ENCODE measurements around the gene ZRSR2. TPM values are rescaled to one million over a fixed set of nuclear protein-coding genes. Genes with fewer than 3 reads are reported as not detected.
"Not testable (repeated sequence)": the region's sequence is repeated elsewhere in the genome, so short reads cannot be mapped to it uniquely, and the experiment has no call there.

ZRSR2 gene
- total RNA-seq, 1 donor from 2014 or later: 4.2 TPM

GRCh38 chrX:15749642-15750610 is 40.4 kb upstream of the ZRSR2 start:
- no peaks in the 10 kb centered on the region for H3K36me3 ChIP-seq (ENCODE audit: control insufficient read depth, insufficient read depth, low read length)
- FAIRE-seq (no peak), DNase-seq (ENCODE audit: low read depth) (no peak)
- TF ChIP-seq CTCF (IDR thresholded peaks at IDR 0.05; ENCODE audit: insufficient read depth, low read length, severe bottlenecking): no peak
- H3K27me3 ChIP-seq (ENCODE audit: control insufficient read depth, insufficient read depth, low read length): no peaks in the 10 kb centered on the region
- H3K4me3 ChIP-seq (ENCODE audit: low read depth, low read length): no peak overlapping the region

- DNase-seq (ENCODE audit: low read depth) (no peak), FAIRE-seq (no peak)
- H3K27me3 ChIP-seq (ENCODE audit: control insufficient read depth, insufficient read depth, low read length): no peaks in the 10 kb centered on the region
- H3K36me3 ChIP-seq (ENCODE audit: control insufficient read depth, insufficient read depth, low read length): no peaks in the 10 kb centered on the region
- no peak for TF ChIP-seq CTCF (IDR thresholded peaks at IDR 0.05; ENCODE audit: insufficient read depth, low read length, severe bottlenecking)
- no peak overlapping the region for H3K4me3 ChIP-seq (ENCODE audit: low read depth, low read length)
These were observed 39.6 kb upstream of the ZRSR2 start for GRCh38 chrX:15750611-15751154.

- Histone ChIP-seq H3K4me3 (ENCODE audit: low read depth, low read length) (no peak overlapping the region), H3K36me3 (ENCODE audit: control insufficient read depth, insufficient read depth, low read length) (no peaks in the 10 kb centered on the region), H3K27me3 (ENCODE audit: control insufficient read depth, insufficient read depth, low read length) (no peaks in the 10 kb centered on the region)
- no peak for TF ChIP-seq CTCF (IDR thresholded peaks at IDR 0.05; ENCODE audit: insufficient read depth, low read length, severe bottlenecking)
- DNase-seq (ENCODE audit: low read depth) (no peak), FAIRE-seq (no peak)
These were observed 39.0 kb upstream of the ZRSR2 start for GRCh38 chrX:15751155-15751819.

- DNase-seq (ENCODE audit: low read depth) (no peak), FAIRE-seq (peak; percentile 23)
- Histone ChIP-seq H3K27me3 (ENCODE audit: control insufficient read depth, insufficient read depth, low read length) (no peaks in the 10 kb centered on the region), H3K36me3 (ENCODE audit: control insufficient read depth, insufficient read depth, low read length) (no peaks in the 10 kb centered on the region), H3K4me3 (ENCODE audit: low read depth, low read length) (no peak overlapping the region)
- no peak for TF ChIP-seq CTCF (IDR thresholded peaks at IDR 0.05; ENCODE audit: insufficient read depth, low read length, severe bottlenecking)
These were observed 35.2 kb upstream of the ZRSR2 start for GRCh38 chrX:15755091-15755490.

- FAIRE-seq (no peak), DNase-seq (ENCODE audit: low read depth) (no peak)
- H3K4me3 ChIP-seq (ENCODE audit: low read depth, low read length): no peak overlapping the region
- H3K27me3 ChIP-seq (ENCODE audit: control insufficient read depth, insufficient read depth, low read length): no peaks in the 10 kb centered on the region
- H3K36me3 ChIP-seq (ENCODE audit: control insufficient read depth, insufficient read depth, low read length): no peaks in the 10 kb centered on the region
- TF ChIP-seq CTCF (IDR thresholded peaks at IDR 0.05; ENCODE audit: insufficient read depth, low read length, severe bottlenecking): no peak
These were observed 32.1 kb upstream of the ZRSR2 start for GRCh38 chrX:15758140-15758539.

- not testable (repeated sequence) for FAIRE-seq
These were observed 30.4 kb upstream of the ZRSR2 start for GRCh38 chrX:15759886-15760285.

More at GRCh38 chrX:15759886-15760285, 30.4 kb upstream of the ZRSR2 start:
- not testable (repeated sequence) for DNase-seq (ENCODE audit: low read depth); H3K4me3 ChIP-seq (ENCODE audit: low read depth, low read length); H3K36me3 ChIP-seq (ENCODE audit: control insufficient read depth, insufficient read depth, low read length); H3K27me3 ChIP-seq (ENCODE audit: control insufficient read depth, insufficient read depth, low read length)

Data from bronchial epithelial cell (primary cell).